Fibroblast of lung (primary cell): ENCODE measurements around the gene IGSF6. TPM values are rescaled to one million over a fixed set of nuclear protein-coding genes. Genes with fewer than 3 reads are reported as not detected.

Experiments used
- DNase-seq, 2 donors: peaks; one replicate each; pipeline versions ENCODE4 v3.0.0 to v3.0.0-alpha.2; 2010; ENCODE audit warnings: low read depth in 2 of 2
- H2AFZ ChIP-seq: 2 replicates; pipeline ENCODE4 v1.5.1; 2012; ENCODE audit warnings: low read length, control low read depth, inconsistent platforms
- H3K27ac ChIP-seq: 2 replicates; pipeline ENCODE4 v1.5.1; 2011; ENCODE audit warnings: low read length, control low read depth; ENCODE audit not compliant: insufficient read depth
- H3K27me3 ChIP-seq: 2 replicates; pipeline ENCODE4 v1.5.1; 2011; ENCODE audit warnings: mild to moderate bottlenecking, low read length; ENCODE audit not compliant: control insufficient read depth, insufficient read depth
- H3K36me3 ChIP-seq: 2 replicates; pipeline ENCODE4 v1.5.1; 2011; ENCODE audit warnings: low read length; ENCODE audit not compliant: control insufficient read depth, insufficient read depth
- H3K4me1 ChIP-seq: 2 replicates; pipeline ENCODE4 v1.5.1; 2011; ENCODE audit warnings: low read length; ENCODE audit not compliant: control insufficient read depth, insufficient read depth; ENCODE audit errors: extremely low read depth
- H3K4me2 ChIP-seq: 2 replicates; pipeline ENCODE4 v1.5.1; 2011; ENCODE audit warnings: low read length, control low read depth; ENCODE audit not compliant: insufficient read depth; ENCODE audit errors: extremely low read depth
- H3K4me3 ChIP-seq, 4 experiments: fragments of 200-600 bp in 1 of 4; sonication (generic) in 1 of 4; replicated peaks in 1 of 4; 2 replicates each; pipeline ENCODE4 v1.5.1; 2011 to 2016; ENCODE audit warnings: low read length in 4 of 4, low read depth in 3 of 4, mild to moderate bottlenecking in 3 of 4, control low read depth in 2 of 4, inconsistent platforms in 1 of 4, mixed read lengths in 1 of 4; ENCODE audit not compliant: insufficient read depth in 1 of 4; ENCODE audit errors: control extremely low read depth in 1 of 4
- H3K79me2 ChIP-seq: 2 replicates; pipeline ENCODE4 v1.5.1; 2012; ENCODE audit warnings: mild to moderate bottlenecking, low read length, inconsistent platforms; ENCODE audit not compliant: control insufficient read depth, insufficient read depth
- H3K9ac ChIP-seq: 2 replicates; pipeline ENCODE4 v1.5.1; 2011; ENCODE audit warnings: mild to moderate bottlenecking, low read length, control low read depth; ENCODE audit not compliant: insufficient read depth
- H3K9me3 ChIP-seq: 2 replicates; pipeline ENCODE4 v1.5.1; 2012; ENCODE audit warnings: low read depth, low read length; ENCODE audit not compliant: control insufficient read depth, insufficient read depth
- H4K20me1 ChIP-seq: 2 replicates; pipeline ENCODE4 v1.5.1; 2011; ENCODE audit warnings: low read length; ENCODE audit not compliant: control insufficient read depth, insufficient read depth; ENCODE audit errors: extremely low read depth
- EZH2 ChIP-seq: IDR thresholded peaks from 2 replicates; pipeline ENCODE4 v1.5.1; 2012; ENCODE audit warnings: low read length, control low read depth, mild to moderate bottlenecking; ENCODE audit errors: missing control alignments
- polyA plus RNA-seq, 2 donors: library from polyadenylated mRNA; depleted of rRNA in 1 of 2; stranded (reverse) in 1 of 2; unstranded in 1 of 2; fragments of >200 nt; gene quantifications; 2 replicates each; pipeline ENCODE4 v1.2.1, GENCODE V29; 2011 to 2012; ENCODE audit warnings: missing spikeins in 1 of 2
- total RNA-seq: library from RNA; depleted of rRNA; stranded (reverse); fragments of >200 nt; gene quantifications from 2 replicates; pipeline ENCODE4 v1.2.1, GENCODE V29; 2014
- TF ChIP-seq, protein P1 (sequence below), 2 donors: IDR thresholded peaks in 1 of 2; conservative IDR thresholded peaks in 1 of 2; 1 replicate in 1 of 2; 2 replicates in 1 of 2; pipeline ENCODE4 v1.5.1; 2011 to 2012; ENCODE audit warnings: low read length in 2 of 2, control low read depth in 1 of 2, inconsistent platforms in 1 of 2, low read depth in 1 of 2, mild to moderate bottlenecking in 1 of 2

Gene IGSF6
- total and polyA plus RNA-seq, 2 donors (not counting 1 experiment from before 2014, with no cell fraction given), result not detected

DNA sequence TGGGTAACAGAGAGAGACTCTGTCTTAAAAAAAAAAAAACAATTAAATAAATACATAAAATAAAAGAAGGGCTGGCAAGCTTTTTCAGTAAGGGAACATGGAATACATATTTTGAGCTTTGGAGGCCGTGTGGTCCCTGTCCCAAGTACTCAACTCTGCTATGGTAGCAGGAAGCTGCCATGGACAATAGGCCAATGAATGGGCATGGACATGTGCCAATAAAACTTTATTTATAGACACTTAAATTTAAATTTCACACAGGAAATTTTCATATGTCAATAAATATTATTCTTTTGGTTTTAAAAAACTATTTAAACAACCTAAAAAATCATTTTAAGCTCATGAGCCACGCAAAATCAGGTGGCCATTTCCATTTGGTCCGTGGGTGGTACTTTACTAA, 15.2 kb upstream of the IGSF6 start:
- H3K36me3 ChIP-seq, result no peaks in the 10 kb centered on the region
- TF ChIP-seq EZH2, result no peak
- TF ChIP-seq, protein P1, sequence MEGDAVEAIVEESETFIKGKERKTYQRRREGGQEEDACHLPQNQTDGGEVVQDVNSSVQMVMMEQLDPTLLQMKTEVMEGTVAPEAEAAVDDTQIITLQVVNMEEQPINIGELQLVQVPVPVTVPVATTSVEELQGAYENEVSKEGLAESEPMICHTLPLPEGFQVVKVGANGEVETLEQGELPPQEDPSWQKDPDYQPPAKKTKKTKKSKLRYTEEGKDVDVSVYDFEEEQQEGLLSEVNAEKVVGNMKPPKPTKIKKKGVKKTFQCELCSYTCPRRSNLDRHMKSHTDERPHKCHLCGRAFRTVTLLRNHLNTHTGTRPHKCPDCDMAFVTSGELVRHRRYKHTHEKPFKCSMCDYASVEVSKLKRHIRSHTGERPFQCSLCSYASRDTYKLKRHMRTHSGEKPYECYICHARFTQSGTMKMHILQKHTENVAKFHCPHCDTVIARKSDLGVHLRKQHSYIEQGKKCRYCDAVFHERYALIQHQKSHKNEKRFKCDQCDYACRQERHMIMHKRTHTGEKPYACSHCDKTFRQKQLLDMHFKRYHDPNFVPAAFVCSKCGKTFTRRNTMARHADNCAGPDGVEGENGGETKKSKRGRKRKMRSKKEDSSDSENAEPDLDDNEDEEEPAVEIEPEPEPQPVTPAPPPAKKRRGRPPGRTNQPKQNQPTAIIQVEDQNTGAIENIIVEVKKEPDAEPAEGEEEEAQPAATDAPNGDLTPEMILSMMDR (conservative IDR thresholded peaks at IDR 0.05 in 1 of 2, IDR thresholded peaks at IDR 0.05 in 1 of 2; ENCODE audit: low read depth in 1 of 2, low read length in 2 of 2), result no peak
- H3K4me1 ChIP-seq, result no peaks in the 10 kb centered on the region
- H3K27me3 ChIP-seq, result peaks cover 4% of the 10 kb centered on the region
- no peak overlapping the region for H3K4me2 ChIP-seq
- no peaks in the 10 kb centered on the region for H4K20me1 ChIP-seq
- H3K27ac ChIP-seq, result no peak overlapping the region
- H3K79me2 ChIP-seq, result no peaks in the 10 kb centered on the region
- no peak overlapping the region for H3K9ac ChIP-seq
- no peak overlapping the region for H2AFZ ChIP-seq
- no peak for DNase-seq
- no peak overlapping the region for H3K4me3 ChIP-seq
- no peaks in the 10 kb centered on the region for H3K9me3 ChIP-seq

GRCh38 chr16:21666772-21667171, 14.4 kb upstream of the IGSF6 start:
- no peaks in the 10 kb centered on the region for H3K9me3 ChIP-seq
- H3K4me2 ChIP-seq, result no peak overlapping the region
- H2AFZ ChIP-seq, result no peak overlapping the region
- H3K79me2 ChIP-seq, result no peaks in the 10 kb centered on the region
- H3K4me3 ChIP-seq, result no peak overlapping the region
- DNase-seq, result no peak
- no peaks in the 10 kb centered on the region for H3K4me1 ChIP-seq
- H3K27me3 ChIP-seq, result peaks cover 4% of the 10 kb centered on the region
- H3K36me3 ChIP-seq, result no peaks in the 10 kb centered on the region
- H3K9ac ChIP-seq, result no peak overlapping the region
- TF ChIP-seq, protein P1 (conservative IDR thresholded peaks at IDR 0.05 in 1 of 2, IDR thresholded peaks at IDR 0.05 in 1 of 2; ENCODE audit: low read depth in 1 of 2, low read length in 2 of 2), result no peak
- TF ChIP-seq EZH2, result no peak
- no peaks in the 10 kb centered on the region for H4K20me1 ChIP-seq
- H3K27ac ChIP-seq, result no peak overlapping the region

GRCh38 chr16:21664801-21665492, 12.5 kb upstream of the IGSF6 start:
- TF ChIP-seq, protein P1 (conservative IDR thresholded peaks at IDR 0.05 in 1 of 2, IDR thresholded peaks at IDR 0.05 in 1 of 2; ENCODE audit: low read depth in 1 of 2, low read length in 2 of 2), result no peak
- H3K4me3 ChIP-seq, result no peak overlapping the region

More at GRCh38 chr16:21664801-21665492, 12.5 kb upstream of the IGSF6 start:
- no peak overlapping the region for H3K9ac ChIP-seq
- H3K36me3 ChIP-seq, result no peaks in the 10 kb centered on the region
- no peaks in the 10 kb centered on the region for H4K20me1 ChIP-seq
- H3K79me2 ChIP-seq, result no peaks in the 10 kb centered on the region
- no peaks in the 10 kb centered on the region for H3K9me3 ChIP-seq
- no peaks in the 10 kb centered on the region for H3K27me3 ChIP-seq
- H2AFZ ChIP-seq, result no peak overlapping the region
- no peak overlapping the region for H3K4me2 ChIP-seq
- H3K27ac ChIP-seq, result no peak overlapping the region
- no peaks in the 10 kb centered on the region for H3K4me1 ChIP-seq
- no peak for DNase-seq
